HG02973 (cell line): ENCODE data around the gene CCDC7.
"Not testable (repeated sequence)": the region's sequence is repeated elsewhere in the genome, so short reads cannot be mapped to it uniquely, and the experiment has no call there.

Experiments used
- ATAC-seq: cut with Tn5 transposase; IDR thresholded peaks from one replicate; pipeline ENCODE4 v1.9.1; 2021; ENCODE audit warnings: moderate library complexity; ENCODE audit not compliant: unreplicated experiment

Gene CCDC7

GRCh38 chr10:32687546-32687945 lies 241.6 kb downstream of the CCDC7 start:
- ATAC-seq = no peak

DNA sequence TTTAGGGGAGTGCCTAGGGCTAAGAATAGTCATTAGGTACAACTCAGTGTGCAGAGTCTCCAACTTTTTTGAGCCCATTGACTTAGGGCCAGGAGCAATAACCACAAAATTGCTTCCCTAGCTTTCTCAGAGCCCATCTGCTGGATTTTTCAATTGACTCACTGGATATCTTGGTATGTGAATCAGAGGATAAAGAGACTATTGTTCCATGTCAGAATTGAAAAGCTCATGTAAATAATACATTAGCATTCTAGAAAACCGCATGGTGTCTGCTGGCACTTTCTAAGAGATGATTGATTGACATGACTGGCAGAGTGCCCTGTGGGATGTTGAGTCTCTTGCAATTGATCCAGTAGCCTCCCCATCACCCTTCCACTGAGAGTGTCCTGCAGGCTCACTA lies 246.2 kb downstream of the CCDC7 start:
- ATAC-seq = no peak

DNA sequence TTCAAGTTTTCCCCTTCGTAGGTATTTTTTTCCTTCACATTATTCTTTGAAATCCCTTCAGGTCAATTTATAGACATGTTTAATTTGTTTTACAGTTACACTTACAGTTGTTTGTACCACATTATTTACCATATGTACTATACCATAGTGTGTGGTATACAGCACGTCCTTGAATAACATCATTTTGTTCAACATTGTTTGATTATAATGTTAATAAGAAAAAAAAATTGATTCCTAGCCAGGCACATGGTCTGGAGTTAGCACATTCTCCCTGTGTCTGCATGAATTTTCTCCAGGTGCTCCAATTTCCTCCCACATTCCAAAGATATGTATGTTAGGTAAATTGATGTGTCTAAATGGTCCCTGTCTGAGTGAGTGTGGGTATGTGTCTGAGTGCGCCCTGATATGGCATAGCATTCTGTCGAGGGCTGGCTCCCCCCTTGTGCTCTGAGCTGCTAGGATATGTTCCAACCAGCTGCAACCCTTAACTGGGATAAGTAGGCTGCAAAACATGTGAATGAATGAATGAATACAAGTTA lies 247.6 kb downstream of the CCDC7 start:
- no peak for ATAC-seq

DNA sequence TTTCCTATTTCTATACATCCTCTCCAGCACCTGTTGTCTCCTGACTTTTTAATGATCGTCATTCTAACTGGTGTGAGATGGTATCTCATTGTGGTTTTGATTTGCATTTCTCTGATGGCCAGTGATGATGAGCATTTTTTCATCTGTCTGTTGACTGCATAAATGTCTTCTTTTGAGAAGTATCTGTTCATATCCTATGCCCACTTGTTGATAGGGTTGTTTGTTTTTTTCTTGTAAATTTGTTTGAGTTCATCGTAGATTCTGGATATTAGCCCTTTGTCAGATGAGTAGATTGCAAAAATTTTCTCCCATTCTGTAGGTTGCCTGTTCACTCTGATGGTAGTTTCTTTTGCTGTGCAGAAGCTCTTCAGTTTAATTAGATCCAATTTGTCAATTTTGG lies 253.7 kb downstream of the CCDC7 start:
- not testable (repeated sequence) for ATAC-seq

DNA sequence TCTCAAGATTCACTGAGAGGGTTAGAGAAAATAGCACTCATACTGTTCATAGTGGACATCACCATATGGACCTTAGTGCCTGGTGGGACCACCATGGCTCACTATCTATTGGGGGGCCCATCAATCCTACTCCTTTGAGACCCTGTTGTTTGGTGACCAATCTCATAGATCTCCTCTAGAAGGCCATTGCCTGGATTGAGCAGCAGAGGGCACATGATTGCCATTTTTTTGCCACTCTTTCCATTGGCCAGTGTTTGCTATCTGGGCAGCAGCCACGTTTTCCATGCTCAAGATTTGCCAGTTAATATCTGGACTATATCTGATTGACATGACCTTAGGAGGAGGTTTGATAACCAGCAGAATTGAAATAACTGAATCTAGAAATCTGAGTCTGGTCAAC lies 267.6 kb downstream of the CCDC7 start:
- no peak for ATAC-seq

DNA sequence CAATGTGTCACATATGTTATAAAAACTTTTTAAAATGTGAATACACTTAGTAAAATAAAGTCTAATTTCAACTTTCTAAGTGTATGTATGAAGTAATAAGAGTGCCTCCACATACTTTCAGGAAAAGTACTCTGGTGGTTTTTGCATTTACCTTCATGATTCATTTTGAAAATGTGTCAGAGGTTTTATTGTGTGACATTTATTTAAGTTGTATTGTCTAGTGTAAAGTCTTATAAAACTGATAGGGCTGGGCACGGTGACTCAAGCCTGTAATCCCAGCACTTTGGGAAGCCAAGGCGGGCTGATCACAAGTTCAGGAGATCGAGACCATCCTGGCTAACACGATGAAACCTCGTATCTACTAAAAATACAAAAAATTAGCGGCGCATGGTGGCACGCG lies 285.6 kb downstream of the CCDC7 start:
- ATAC-seq = no peak

- no peak for ATAC-seq
These were observed 293.0 kb downstream of the CCDC7 start for GRCh38 chr10:32738958-32739357.

GRCh38 chr10:32744321-32744720 lies 298.4 kb downstream of the CCDC7 start:
- no peak for ATAC-seq

DNA sequence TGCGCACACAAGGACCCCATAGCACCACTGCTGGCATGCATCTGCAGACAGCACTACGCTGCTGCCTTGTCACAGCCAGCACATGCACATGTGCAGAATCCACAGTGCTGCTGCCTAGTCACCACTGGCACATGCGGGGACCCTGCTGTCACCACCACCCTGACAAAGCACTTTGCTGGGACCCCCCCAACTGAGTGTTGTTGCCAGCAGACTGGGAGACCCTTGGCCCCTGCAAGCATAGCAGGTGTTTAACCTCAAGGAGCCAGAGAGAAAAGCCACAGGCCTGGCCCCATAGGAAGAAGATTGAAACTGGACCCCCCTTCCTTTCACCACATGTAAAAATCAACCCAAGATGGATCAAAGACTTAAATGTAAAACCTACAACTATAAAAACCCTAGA lies 300.9 kb downstream of the CCDC7 start:
- ATAC-seq = no peak

DNA sequence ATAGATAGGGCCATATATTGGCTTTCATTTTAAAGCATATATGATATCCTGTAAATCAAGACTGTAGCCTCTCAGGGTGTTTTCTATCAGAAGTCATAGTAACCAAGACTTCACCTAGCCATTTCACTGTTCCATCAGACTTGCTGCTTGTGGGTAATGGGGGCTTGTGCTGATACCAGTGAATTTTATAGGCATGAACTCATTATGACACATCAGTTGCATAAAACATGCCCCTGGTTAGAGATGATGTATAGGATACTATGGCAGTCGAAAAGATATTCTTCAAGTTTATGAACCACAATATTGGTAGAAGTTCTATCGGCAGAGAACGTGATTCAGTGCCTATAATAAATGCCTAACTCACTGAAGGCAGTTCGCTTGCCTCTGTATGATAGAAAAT lies 305.6 kb downstream of the CCDC7 start:
- no peak for ATAC-seq

- ATAC-seq = not testable (repeated sequence)
These were observed 309.0 kb downstream of the CCDC7 start for GRCh38 chr10:32754900-32755299.

DNA sequence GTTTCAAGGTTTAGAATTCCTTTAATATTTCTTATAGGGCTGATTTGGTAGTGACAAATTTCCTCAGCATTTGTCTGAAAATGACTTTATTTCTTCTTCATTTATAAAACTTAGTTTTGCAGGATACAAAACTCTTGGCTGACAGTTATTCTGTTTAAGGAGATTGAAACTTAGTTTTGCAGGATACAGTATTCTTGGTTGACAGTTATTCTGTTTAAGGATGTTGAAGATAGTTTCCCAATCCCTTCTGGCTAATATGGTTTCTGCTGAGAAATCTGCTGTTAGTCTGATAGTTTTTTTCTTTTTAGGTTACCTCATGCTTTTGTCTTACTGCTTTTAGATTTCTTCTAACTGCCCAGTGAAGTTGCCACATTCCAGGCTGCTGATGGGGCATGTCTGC lies 325.3 kb downstream of the CCDC7 start:
- no peak for ATAC-seq

- ATAC-seq = no peak
These were observed 327.2 kb downstream of the CCDC7 start for GRCh38 chr10:32773105-32773504.

DNA sequence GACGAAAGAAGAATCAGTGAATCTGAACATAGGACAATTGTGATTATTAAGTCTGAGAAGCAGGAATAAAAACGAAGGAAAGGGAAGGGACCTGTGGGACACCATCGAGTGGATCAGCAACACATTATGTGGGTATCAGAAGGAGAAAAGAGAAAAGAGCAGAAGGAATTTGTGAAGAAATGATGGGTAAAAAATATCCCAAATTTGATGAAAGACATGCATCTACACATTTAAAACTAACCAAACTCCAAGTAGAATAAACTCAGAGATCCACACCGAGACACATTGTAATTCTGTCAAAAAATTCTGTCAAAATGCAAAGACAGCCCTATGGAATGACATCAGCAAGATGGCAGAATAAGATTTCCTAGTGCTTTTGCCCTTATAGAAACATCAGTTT lies 341.0 kb downstream of the CCDC7 start:
- ATAC-seq = no peak

DNA sequence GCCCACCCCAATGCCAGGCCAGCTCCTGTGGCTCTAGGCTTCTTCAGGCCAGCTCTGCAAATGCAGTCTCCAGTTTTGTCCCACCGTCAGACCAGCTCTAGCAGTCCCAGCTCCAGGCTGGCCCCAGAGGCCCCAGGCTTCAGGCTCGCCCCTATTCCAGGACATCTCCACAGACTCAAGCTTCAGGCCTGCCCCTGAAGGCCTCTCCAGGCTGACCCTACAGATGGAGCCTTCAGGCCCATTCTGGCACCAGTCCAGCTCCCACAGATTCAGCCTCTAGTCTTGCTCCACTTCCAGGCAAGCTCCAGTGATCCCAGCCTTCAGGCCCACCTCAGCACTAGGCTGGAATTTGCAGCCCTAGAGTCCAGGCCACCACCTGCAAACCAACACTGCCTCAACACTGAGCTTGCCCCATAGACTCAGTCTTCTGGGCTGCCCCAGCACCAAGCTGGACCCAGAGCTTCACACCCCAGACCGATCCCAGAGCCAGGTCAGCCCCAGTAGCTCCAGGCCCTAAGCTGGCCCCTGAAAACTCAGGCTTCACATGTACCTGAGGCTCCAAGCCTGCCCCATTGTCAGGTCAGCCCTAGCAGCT lies 341.8 kb downstream of the CCDC7 start:
- ATAC-seq = no peak

- no peak for ATAC-seq
These were observed 342.4 kb downstream of the CCDC7 start for GRCh38 chr10:32788359-32788758.

DNA sequence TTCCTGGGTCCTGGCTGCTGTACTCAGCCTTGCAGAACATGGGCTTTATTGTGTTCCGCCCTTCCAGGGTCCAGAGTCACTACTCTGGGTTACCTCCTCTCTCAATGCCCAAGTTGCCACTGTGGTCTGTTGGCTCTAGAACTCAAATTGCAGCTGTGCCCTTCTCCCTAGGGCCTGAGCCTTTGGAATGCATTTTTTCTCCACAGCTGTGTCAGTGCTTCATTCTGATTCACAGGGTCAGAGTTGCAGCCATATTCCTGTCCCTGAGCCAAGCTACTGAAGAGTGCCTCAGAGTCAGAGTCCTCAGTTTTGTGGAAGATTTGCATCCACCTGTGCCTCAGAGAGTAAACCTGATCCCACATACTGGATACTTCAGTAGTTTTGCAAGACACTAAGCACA lies 344.5 kb downstream of the CCDC7 start:
- no peak for ATAC-seq

DNA sequence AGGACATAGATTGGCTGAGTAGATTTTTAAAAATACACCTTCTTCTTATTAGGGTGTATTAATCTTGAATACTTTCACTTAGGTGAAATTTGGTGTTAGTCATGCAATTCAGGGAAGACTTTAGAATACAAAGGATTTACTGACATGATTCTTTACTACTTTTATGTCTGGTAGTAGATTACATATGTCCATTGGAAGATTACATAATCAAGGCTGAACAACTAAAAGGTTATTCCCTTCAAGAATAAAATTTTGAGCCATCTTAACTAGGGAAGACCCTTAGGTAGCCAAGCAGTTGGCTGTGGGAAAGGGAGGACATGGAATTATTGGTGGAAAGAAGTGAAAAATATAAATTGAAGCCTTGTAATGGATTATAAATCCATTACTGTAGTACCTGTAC lies 347.1 kb downstream of the CCDC7 start:
- ATAC-seq = no peak

DNA sequence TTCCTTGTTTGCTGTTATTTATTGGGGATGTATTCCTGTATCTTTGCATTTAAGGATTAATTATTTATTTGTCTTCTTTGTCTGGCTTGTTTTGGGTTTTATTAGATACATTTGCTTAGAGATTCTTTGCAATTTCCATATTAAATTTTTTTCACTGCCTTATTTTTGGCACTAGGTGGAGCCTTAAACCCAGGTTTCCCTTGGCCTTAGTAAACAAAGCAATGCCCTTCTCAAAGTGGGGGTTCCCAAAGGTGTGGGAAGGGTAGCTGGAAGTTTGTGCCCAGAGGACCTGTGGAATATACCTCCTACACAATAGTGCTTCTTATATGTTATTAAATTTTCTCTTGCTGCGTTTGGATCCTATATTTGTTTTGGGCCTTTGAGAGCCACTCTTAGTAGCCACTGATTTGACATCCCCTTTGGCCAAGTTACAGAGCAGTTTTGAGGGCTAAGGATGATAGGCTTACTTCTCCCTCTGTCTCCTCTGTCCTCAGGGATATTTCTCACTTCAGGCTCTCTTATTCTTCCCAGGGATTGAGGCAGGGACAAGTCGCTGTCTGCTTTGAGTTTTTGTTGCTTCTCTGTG lies 349.8 kb downstream of the CCDC7 start:
- no peak for ATAC-seq

- ATAC-seq = not testable (repeated sequence)
These were observed 351.5 kb downstream of the CCDC7 start for GRCh38 chr10:32797393-32797792.

DNA sequence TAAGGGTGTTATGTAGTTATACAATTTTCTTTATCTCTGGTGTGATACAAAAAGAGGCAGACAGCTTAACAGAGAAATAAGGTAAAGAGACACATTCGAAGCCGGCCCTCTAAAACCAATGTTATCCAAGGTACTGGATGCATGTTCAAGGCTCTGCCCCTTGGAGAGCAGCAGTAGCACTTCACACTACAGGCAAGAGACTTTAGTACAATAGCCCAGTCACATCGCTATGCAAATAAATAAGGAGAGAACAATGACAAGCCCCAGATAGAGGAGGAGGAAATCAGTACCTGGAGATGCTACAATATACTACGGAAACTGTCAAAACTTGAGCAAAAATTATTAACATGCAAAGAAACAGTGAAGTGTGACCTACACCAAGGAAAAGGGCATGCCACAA lies 401.0 kb downstream of the CCDC7 start:
- ATAC-seq = no peak

DNA sequence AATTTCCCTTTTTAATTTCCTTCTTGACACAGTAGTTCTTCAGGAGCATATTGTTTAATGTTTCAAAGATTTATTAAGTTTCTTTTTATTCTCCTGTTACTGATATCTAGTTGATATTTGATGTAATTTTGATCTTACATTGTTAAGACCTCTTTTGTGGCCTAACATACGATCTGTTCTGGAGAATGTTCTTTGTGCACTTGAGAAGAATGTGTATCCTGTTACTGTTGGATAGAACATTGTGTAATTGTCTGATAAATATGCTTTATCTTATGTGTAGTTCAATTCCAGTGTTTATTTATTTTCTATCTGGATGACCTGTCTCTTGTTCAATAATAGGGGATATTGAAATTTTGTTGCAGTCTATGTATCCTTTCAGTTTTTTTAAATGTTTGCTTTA lies 405.4 kb downstream of the CCDC7 start:
- ATAC-seq = no peak

DNA sequence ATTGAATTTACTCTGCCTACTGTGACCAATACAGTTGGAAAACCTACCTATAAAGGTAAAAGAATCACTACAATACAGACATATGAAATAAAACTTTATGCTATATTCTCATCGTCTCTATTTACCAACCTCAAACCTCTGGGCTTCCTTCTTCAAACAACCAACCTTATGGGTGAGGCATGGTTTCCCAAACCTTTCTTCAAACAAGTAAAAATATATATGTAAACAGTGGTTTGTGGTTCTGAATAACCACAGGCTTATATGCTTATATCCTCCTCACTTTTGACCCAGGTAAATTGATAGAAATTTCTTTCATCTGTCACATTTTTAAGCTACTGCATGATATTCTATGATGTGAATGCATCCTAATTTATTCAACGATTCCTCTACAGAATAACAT lies 408.5 kb downstream of the CCDC7 start:
- no peak for ATAC-seq
